HG03571 (cell line): ENCODE measurements around the gene MYL5.
"Not testable (repeated sequence)": the region's sequence is repeated elsewhere in the genome, so short reads cannot be mapped to it uniquely, and the experiment has no call there.

Experiments
- ATAC-seq: cut with Tn5 transposase; IDR thresholded peaks from one replicate; pipeline ENCODE4 v1.9.1; 2021; ENCODE audit not compliant: unreplicated experiment

Gene MYL5

GRCh38 chr4:704198-704891 lies 30.0 kb downstream of the MYL5 start:
- no peak for ATAC-seq

- ATAC-seq: no peak
Observed at GRCh38 chr4:704971-705277, 30.6 kb downstream of the MYL5 start.

GRCh38 chr4:705278-706082 lies 31.1 kb downstream of the MYL5 start, which contains the start of gene PCGF3:
Gene PCGF3, plus strand, starts transcription at chr4:705832. Its CDS starts 27,849 bp downstream, at chr4:733681.
- peak; percentile 82 for ATAC-seq

- ATAC-seq: not testable (repeated sequence)
Observed at GRCh38 chr4:706083-706633, 31.8 kb downstream of the MYL5 start.

- no peak for ATAC-seq
Observed at GRCh38 chr4:706834-707598, 32.7 kb downstream of the MYL5 start.

DNA sequence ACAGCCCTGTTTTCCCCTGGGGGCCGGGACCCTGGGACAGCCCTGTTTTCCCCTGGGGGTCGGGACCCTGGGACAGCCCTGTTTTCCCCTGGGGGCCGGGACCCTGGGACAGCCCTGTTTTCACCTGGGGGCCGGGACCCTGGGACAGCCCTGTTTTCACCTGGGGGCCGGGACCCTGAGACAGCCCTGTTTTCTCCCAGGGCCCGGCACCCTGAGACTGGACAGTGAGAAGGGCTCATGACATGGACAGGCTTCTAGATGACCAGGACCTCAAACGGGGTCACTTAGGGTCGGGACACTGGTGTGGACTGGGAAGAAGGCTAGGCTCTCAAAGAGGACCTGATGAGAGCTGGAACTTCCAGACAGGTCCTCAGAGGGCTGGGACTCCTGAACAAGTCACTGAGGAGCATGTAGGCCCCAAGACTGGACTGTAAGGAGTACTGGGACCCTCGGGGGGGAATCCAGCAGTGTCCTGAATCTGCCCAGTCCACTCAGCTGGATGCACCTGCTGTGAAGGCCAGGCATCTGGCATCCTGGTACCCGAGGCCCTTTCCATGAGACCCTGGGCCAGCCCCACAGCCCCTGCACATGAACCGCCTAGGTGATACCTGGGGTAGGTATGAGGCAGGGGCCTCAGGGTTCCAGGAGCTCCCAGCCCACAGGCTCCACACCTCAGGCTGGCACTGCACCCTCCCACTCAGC lies 33.7 kb downstream of the MYL5 start:
- ATAC-seq: no peak

GRCh38 chr4:708631-708933 lies 34.2 kb downstream of the MYL5 start:
- ATAC-seq: no peak

DNA sequence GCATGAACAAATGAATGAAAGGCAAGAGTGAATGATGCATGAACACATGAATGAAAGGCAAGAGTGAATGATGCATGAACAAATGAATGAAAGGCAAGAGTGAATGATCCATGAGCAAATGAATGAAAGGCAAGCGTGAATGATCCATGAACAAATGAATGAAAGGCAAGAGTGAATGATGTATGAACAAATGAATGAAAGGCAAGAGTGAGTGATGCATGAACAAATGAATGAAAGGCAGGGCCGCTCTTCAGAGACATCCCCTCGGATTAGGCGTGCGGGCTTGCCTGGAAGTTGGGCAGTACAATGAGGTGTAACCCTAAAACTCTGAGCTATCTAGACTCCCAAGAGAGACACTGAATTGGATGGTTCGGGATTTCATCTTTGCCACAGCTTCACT lies 35.0 kb downstream of the MYL5 start:
- no peak for ATAC-seq

DNA sequence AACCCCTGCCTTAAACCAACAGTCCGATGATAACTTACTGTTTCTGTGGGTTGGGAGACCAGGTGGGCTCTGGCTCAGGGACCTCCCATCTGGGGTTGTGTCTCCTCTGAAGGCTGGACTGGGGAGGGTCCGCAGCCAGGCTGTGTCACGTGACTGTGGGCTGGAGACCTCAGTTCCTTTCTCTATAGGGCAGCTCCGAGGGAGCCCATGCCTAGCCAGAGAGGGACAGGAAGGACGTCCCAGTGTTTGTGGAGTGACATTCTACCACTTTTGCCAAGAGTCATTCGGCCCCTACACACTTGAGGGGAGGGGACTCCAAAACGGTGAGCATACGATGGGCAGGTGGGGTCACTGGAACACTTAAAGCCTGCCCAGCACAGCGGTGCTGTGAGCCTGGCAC lies 35.8 kb downstream of the MYL5 start:
- ATAC-seq: no peak

GRCh38 chr4:710916-711315 lies 36.6 kb downstream of the MYL5 start:
- no peak for ATAC-seq

GRCh38 chr4:712093-712492 lies 37.8 kb downstream of the MYL5 start:
- no peak for ATAC-seq

GRCh38 chr4:712916-713632 lies 38.7 kb downstream of the MYL5 start:
- no peak for ATAC-seq

DNA sequence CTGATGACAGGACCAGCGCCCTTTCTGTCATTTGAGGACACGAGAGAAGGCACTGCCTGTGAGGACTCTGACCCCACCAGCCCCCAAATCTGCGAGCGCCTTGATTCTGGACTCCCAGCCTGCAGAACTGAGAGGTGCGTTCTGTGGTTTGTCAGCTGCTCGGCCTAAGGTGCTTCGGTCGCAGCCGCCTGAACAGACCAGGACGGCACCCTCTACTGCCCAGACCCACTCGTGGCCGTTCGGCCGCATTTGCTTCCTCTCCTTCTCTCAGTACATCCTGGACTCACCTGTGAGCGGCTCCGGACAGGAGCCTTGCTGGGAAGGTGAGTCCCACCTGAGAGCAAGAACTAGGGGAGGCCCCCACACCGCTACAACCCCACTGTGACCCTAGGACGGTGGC lies 39.7 kb downstream of the MYL5 start:
- ATAC-seq: no peak

- ATAC-seq: no peak
Observed at GRCh38 chr4:717601-718320, 43.4 kb downstream of the MYL5 start.

DNA sequence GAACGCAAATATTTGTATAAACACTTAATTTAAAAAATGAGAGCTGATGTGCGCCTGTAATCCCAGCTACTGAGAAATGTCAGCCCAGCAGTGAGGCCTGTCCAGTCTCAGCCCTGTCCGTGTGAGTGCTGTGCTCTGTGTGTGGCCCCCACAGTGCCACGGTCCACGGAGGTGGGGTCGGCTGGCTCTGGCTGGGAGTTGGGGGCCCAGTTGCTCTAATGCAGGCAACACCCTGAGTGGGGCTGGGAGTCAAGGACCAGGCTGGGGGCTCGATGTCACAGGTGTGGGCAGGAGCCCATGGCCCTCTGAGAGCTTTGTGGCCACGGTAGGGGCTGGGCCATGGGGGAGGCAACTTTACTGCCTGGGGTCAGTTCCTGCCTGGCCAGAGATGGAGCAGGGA lies 44.1 kb downstream of the MYL5 start:
- ATAC-seq: no peak

GRCh38 chr4:720111-720860 lies 45.9 kb downstream of the MYL5 start:
- ATAC-seq: no peak

DNA sequence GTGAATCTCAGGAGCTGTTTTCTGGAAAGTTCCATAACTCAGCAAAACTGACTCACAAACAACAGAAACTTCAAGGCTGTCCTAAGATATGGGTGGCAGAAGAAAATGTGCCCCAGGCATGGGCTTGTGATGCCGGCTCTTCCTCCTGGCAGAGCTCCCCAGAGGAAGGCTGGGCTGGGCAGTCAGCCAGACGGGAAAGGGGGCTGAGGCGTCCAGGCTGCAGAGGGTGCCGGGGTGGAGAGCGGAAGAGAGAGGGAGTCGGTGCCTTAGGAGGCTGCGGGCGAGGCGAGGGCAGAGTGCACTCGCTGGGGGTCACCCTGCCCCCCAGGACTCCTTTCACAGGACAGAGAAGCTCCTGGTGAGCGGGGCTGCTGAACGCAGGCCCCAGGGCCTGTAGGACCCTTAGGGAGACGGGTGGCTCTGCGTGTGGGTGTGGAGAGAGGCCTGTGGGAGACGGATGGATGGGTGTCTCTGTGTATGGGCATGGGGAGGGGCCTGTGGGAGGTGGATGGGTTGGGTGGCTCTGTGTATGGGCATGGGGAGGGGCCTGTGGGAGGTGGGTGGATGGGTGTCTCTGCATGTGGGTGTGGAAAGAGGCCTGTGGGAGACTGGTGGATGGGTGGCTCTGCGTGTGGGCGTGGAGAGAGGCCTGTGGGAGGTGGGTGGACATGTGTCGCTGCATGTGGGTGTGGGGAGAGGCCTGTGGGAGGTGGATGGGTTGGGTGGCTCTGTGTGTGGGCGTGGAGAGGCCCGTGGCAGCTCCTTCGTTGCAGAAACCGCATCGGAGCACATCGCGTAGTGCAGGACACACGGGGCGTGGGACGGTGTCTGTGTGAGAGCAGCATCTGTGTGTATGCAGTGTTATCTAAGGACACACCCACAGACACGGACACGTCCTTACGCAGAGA lies 47.2 kb downstream of the MYL5 start:
- no peak for ATAC-seq

DNA sequence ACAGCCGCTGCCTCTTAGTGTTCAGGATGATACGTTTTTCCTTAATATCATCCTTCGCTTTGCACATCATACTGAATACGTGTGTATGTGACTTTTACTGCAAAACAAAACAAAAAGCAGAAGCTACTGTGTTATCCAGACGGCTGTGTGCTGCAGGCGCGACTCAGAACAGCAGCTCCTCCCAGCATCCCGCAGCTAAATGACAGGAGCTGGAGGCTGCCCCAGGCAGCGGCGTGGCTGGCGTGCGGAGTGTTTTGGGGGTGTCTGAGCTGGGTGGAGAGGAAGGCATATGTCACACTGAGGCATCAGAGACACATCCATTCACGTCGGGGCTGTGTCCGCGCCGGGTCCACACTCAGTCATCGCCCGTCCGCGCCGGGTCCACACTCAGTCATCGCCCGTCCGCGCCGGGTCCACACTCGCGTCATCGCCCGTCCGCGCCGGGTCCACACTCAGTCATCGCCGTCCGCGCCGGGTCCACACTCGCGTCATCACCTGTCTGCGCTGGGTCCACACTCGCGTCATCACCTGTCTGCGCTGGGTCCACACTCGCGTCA lies 47.9 kb downstream of the MYL5 start:
- ATAC-seq: no peak
